ENCODE data around the gene TYW1B.

DNA sequence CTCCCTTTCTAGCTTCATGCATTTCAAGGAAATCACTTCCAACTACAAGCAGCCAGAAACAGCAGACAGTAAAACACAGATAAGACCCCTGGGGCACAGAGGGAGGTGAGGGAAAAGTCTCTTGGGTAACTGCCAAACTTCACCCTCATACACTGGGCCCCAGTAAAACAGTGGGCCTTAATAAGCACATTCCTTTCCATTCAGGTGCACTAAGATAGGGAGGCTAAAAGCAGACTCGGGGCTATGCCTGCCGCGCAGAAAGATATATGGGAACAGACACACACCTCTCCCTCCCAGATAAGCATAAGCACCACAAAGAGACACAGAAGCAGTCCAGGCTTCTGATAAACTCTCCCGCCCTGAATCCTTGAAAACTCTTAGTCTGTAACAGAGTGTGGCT, 117.0 kb downstream of the TYW1B start:
- TF ChIP-seq, protein P1, sequence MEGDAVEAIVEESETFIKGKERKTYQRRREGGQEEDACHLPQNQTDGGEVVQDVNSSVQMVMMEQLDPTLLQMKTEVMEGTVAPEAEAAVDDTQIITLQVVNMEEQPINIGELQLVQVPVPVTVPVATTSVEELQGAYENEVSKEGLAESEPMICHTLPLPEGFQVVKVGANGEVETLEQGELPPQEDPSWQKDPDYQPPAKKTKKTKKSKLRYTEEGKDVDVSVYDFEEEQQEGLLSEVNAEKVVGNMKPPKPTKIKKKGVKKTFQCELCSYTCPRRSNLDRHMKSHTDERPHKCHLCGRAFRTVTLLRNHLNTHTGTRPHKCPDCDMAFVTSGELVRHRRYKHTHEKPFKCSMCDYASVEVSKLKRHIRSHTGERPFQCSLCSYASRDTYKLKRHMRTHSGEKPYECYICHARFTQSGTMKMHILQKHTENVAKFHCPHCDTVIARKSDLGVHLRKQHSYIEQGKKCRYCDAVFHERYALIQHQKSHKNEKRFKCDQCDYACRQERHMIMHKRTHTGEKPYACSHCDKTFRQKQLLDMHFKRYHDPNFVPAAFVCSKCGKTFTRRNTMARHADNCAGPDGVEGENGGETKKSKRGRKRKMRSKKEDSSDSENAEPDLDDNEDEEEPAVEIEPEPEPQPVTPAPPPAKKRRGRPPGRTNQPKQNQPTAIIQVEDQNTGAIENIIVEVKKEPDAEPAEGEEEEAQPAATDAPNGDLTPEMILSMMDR (conservative IDR thresholded peaks at IDR 0.05; ENCODE audit: low read depth, low read length): no peak
- TF ChIP-seq EZH2 (IDR thresholded peaks at IDR 0.05; ENCODE audit: borderline replicate concordance, low read depth, low read length, poor library complexity, severe bottlenecking): no peak
